GM21529 (cell line): ENCODE measurements around the gene ATP6V1C2.

Source experiments
- ATAC-seq: cut with Tn5 transposase; IDR thresholded peaks from one replicate; pipeline ENCODE4 v1.9.1; 2021; ENCODE audit not compliant: unreplicated experiment

Gene ATP6V1C2

GRCh38 chr2:10832203-10832936 is 110.9 kb downstream of the ATP6V1C2 start:
- ATAC-seq = peak; percentile 80

- no peak for ATAC-seq
Observed at GRCh38 chr2:10833021-10833420, 111.6 kb downstream of the ATP6V1C2 start.

DNA sequence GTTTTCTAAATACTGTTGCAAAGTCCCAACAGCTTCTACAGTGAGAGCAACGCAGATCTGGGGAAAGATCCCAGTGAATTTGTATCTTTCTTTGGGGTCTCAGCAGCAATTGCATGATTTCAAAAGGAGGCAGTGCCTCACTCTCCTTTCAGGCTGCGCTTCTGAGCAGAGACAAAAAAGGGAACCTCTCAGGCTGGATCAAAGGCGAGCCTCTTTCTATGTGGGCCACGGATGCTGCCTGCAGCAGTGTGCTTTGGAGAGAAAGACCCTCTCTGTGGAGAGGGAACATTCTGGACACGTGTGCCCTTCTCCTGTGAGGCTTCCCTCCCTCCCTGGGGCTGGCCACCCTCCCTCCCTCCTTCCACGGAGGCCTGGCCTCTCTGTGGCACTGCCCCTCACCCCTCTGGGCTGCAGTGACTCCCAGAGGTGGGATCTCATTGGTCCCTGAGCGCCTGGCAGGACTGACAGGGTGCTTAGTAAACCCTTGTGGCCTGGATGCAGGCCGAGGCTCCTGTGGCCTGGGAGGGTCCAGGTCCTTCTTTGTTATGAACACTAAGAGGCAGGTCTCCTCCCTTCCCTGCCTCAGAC is 112.7 kb downstream of the ATP6V1C2 start:
- no peak for ATAC-seq
